Pancreas (tissue), 10 donors: ENCODE results near the gene CXCL1. TPM values are rescaled to one million over a fixed set of nuclear protein-coding genes. Genes with fewer than 3 reads are reported as not detected.

ENCODE experiments used
- ATAC-seq, 4 donors: fragments of 200-7000 bp; cut with Tn5 transposase; one replicate each; pipeline versions ENCODE4 v1.8.0 to v1.9.1; 2020; ENCODE audit warnings: mild to moderate bottlenecking in 4 of 4, moderate library complexity in 4 of 4
- DNase-seq, 6 donors: peaks; one replicate each; pipeline ENCODE4 v3.0.0-alpha.2; 2020
- FAIRE-seq: peaks from 2 replicates; lab custom pipeline; 2012; peaks lifted over from hg19 to GRCh38; lab: Jason Lieb, UNC
- H3K27ac ChIP-seq, 4 donors: fragments of 200-600 bp; sonication (generic); 1 replicate in 3 of 4; 2 replicates in 1 of 4; pipeline versions ENCODE4 v1.5.0 to v1.8.0; 2020
- H3K27me3 ChIP-seq, 4 donors: fragments of 200-600 bp; one replicate each; pipeline ENCODE4 v1.8.0; 2021
- H3K36me3 ChIP-seq, 3 donors: fragments of 200-600 bp; sonication (generic) in 1 of 3; one replicate each; pipeline versions ENCODE4 v1.5.0 to v1.8.0; 2020 to 2021
- H3K4me1 ChIP-seq, 3 donors: fragments of 200-600 bp; one replicate each; pipeline ENCODE4 v1.8.0; 2021
- H3K4me3 ChIP-seq, 4 donors: fragments of 200-600 bp; sonication (generic) in 2 of 4; one replicate each; pipeline versions ENCODE4 v1.5.0 to v1.8.0; 2020 to 2021
- H3K9me3 ChIP-seq, 4 donors: fragments of 200-600 bp; one replicate each; pipeline ENCODE4 v1.8.0; 2021
- WGBS, 2 donors: extraction: QIAGEN DNeasy Blood & Tissue Kit; methylation state at CpG; one replicate each; pipeline ENCODE4 v1.1.7; 2013; 5-methylcytosine and 5-hydroxymethylcytosine counted together
- intact Hi-C, 3 donors: fragments of 100-400 bp; cut with DNase I; formaldehyde crosslinking; loops; one replicate each; pipeline versions ENCODE4 v1.11.1 to v1.14.2; 2022
- polyA plus RNA-seq, 2 donors: library from polyadenylated mRNA; stranded (reverse); fragments of 200-250 nt; gene quantifications; one replicate each; pipeline ENCODE4 v1.2.3, GENCODE V29; 2013
- total RNA-seq, 6 donors: library from RNA; stranded (reverse); fragmentation: NEBNext Ultra II Directional in 4 of 6; extraction: Animal tissue kit (Norgen Biotek cat#: 25700) in 4 of 6; gene quantifications; one replicate each; pipeline versions ENCODE4 v1.2.1 to v1.2.4, GENCODE V29; 2021 to 2023
- TF ChIP-seq, protein P1 (sequence below), 4 donors: fragments of 200-600 bp; sonication (generic) in 3 of 4; IDR thresholded peaks; one replicate each; pipeline versions ENCODE4 v1.5.0 to v1.8.0; 2021; ENCODE audit warnings: antibody characterized with exemption in 4 of 4
- donor health status: healthy with polysubstance abuse.
- donor health status: DM: no; HTN: no; CAD: no; lungs with moderate emphysema.
- donor health status: DM: no; HTN: no; CAD: no.
- donor health status: control.
- donor health status: control.
- donor health status: Bipolar disorder and iron deficiency.
- donor health status: DM: yes; HTN: yes; CAD: no.
- donor health status: DM: no; HTN: no; CAD: no.
- donor health status: DM: no; HTN: no; CAD: no.
- donor health status: DM: yes; HTN: yes; CAD: no.

CXCL1 gene
- total and polyA plus RNA-seq, 8 donors: 2.5 to 35.4 (median 16.8) TPM

DNA sequence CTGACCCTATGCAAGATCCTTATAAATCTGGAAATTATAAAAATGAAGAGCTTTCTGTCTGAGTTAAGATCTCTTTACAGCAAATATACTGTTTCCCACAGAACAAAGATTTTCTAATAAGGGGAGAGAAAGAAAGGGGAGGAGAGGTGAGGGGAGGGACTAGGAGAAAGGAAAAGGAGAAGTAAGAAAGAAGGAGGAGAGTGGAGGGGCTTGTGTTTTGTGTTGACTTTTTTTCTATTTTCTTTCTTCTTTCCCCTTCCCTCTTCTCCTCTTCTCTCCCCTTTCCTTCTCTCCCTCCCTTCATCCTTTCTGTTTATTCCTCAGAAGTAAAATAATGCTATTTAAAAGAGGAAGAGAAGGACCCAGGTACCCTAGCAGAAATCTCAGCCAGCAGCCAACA is 26.5 kb upstream of the CXCL1 start:
- no peaks in the 10 kb centered on the region for H3K36me3 ChIP-seq

DNA sequence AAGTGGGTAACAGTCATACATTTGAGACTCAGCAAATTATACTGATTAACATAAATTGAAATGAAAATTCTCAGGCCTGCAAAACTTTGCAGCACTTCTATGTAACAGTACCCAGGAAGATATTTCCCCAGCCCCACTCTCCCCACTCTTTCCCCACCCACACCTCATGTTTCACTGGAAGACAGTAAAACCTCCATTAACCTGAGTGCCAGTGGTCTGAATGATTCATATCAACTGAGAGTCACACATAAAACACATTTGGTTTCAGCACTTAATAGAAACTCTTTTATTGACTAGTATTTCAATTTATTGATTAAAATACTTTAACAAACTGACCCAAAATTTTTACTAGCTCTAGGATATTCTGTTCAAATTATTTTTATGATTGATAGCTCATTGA is 25.8 kb upstream of the CXCL1 start:
- FAIRE-seq: no peak
- intact Hi-C loops: no loop called here
- Histone ChIP-seq H3K27ac (no peak overlapping the region), H3K27me3 (peaks cover 0 to 4% (median 2%) of the 10 kb centered on the region in 4 donors), H3K4me1 (peaks cover 0 to 4% (median 3%) of the 10 kb centered on the region in 3 donors), H3K4me3 (no peak overlapping the region), H3K36me3 (no peaks in the 10 kb centered on the region), H3K9me3 (no peaks in the 10 kb centered on the region)
- no peak for DNase-seq
- ATAC-seq: no peak
- TF ChIP-seq, protein P1, sequence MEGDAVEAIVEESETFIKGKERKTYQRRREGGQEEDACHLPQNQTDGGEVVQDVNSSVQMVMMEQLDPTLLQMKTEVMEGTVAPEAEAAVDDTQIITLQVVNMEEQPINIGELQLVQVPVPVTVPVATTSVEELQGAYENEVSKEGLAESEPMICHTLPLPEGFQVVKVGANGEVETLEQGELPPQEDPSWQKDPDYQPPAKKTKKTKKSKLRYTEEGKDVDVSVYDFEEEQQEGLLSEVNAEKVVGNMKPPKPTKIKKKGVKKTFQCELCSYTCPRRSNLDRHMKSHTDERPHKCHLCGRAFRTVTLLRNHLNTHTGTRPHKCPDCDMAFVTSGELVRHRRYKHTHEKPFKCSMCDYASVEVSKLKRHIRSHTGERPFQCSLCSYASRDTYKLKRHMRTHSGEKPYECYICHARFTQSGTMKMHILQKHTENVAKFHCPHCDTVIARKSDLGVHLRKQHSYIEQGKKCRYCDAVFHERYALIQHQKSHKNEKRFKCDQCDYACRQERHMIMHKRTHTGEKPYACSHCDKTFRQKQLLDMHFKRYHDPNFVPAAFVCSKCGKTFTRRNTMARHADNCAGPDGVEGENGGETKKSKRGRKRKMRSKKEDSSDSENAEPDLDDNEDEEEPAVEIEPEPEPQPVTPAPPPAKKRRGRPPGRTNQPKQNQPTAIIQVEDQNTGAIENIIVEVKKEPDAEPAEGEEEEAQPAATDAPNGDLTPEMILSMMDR (IDR thresholded peaks at IDR 0.05): no peak

More for the DNA sequence above, 26.5 kb upstream of the CXCL1 start:
- no peak for DNase-seq
- H3K27ac ChIP-seq: no peak overlapping the region
- no peaks in the 10 kb centered on the region for H3K9me3 ChIP-seq
- peaks cover 0 to 4% (median 2%) of the 10 kb centered on the region in 4 donors for H3K27me3 ChIP-seq
- TF ChIP-seq, protein P1 (IDR thresholded peaks at IDR 0.05): no peak
- intact Hi-C loops: no loop called here
- no peak for FAIRE-seq
- H3K4me3 ChIP-seq: no peak overlapping the region
- H3K4me1 ChIP-seq: peaks cover 0 to 4% (median 3%) of the 10 kb centered on the region in 3 donors
- no peak for ATAC-seq

DNA sequence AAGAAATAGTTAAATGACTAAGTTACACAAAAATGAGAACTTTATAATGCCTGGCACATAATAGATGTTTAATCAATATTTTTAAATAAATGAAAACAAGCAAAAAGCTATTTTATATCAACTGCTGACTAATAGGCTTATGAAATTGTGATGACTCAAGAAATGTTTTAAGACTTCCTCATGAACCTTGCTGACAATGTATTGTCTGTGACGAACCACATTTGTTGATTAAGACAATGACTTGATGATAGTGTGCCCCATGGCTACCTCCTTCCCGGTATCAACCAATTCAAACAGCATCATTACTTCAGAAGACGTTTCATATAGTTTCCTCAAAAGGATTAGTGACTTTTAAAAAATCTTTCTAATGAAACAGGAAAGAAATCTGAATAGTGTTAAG is 24.8 kb upstream of the CXCL1 start:
- peaks cover 0 to 4% (median 0%) of the 10 kb centered on the region in 4 donors for H3K27me3 ChIP-seq
- peak; percentile 51 for FAIRE-seq
- intact Hi-C loops: no loop called here

DNA sequence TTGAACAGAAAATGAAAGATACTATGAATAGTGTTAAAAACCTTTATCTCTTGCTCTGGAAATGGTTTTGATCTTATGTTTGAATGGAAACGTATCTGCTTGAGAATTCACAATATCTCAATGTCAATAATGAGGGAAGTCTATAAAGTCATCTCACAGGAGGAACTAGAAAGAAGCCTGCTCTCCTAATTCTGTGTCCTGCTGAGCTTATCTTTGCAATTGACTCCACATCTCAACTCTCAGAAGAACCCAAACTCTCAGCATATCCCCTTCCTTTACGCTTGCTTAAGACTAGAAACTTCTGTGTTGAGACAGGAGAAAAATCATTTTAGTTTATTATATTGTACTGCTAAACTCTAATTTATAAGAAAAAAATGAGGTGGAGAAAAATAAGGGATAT is 24.4 kb upstream of the CXCL1 start:
- Histone ChIP-seq H3K4me3 (no peak overlapping the region), H3K27ac (no peak overlapping the region), H3K27me3 (peaks cover 0 to 4% (median 0%) of the 10 kb centered on the region in 4 donors), H3K4me1 (peaks cover 0 to 3% (median 0%) of the 10 kb centered on the region in 3 donors), H3K9me3 (no peaks in the 10 kb centered on the region), H3K36me3 (no peaks in the 10 kb centered on the region)
- DNase-seq: no peak
- ATAC-seq: no peak
- intact Hi-C loops: no loop called here
- FAIRE-seq: no peak
- TF ChIP-seq, protein P1 (IDR thresholded peaks at IDR 0.05): no peak
- WGBS, 2 donors: 59 to 63% methylated on average over 2 of the region's 2 CpGs

More for the DNA sequence above, 24.8 kb upstream of the CXCL1 start:
- Histone ChIP-seq H3K4me3 (no peak overlapping the region), H3K36me3 (no peaks in the 10 kb centered on the region), H3K9me3 (no peaks in the 10 kb centered on the region), H3K4me1 (peaks cover 0 to 3% (median under 1%) of the 10 kb centered on the region in 3 donors), H3K27ac (no peak overlapping the region)
- TF ChIP-seq, protein P1 (IDR thresholded peaks at IDR 0.05): no peak
- DNase-seq: no peak
- WGBS, 2 donors: 61 to 73% methylated on average over 3 of the region's 3 CpGs
- ATAC-seq: no peak

DNA sequence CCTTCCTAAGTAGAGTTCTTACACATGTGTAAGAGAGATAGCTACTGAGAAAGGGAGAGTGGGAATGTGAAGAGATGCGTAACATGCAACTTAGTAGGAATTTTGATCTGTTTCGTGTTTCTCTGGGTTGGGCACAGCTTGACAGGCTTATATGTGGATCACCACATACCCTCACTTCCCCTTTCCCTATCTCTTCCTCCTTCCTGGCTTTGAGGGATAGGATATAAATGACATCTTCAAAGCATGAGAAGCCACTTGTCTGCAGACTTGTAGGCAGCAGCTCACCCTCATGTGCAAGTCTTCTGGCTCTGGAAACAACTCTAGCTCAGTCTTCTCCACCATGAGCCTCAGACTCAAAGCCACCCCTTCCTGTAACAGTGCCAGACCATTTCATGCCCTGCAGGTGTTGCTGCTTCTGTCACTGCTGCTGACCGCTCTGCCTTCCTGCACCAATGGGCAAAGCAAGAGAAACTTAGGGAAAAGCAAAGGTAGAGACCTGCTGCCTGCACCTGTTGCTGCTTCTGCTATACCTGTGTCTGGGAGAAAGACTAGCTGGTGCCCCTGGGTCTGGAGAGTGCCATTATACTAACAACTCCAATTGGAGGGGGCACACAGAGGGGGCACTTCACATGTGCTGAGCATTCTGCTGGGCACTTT is 21.5 kb upstream of the CXCL1 start:
- intact Hi-C loops: no loop called here
- no peaks in the 10 kb centered on the region for H3K36me3 ChIP-seq
- TF ChIP-seq, protein P1 (IDR thresholded peaks at IDR 0.05): no peak
- FAIRE-seq (no peak), DNase-seq (no peak), ATAC-seq (peak in 1 of 4 donors; percentile 32)
- WGBS, 2 donors: 82 to 90% methylated on average over 3 of the region's 3 CpGs
- H3K4me3 ChIP-seq: no peak overlapping the region
- H3K4me1 ChIP-seq: no peaks in the 10 kb centered on the region
- H3K27me3 ChIP-seq: no peaks in the 10 kb centered on the region
- no peaks in the 10 kb centered on the region for H3K9me3 ChIP-seq
- H3K27ac ChIP-seq: no peak overlapping the region
